GM18870 (cell line): Measurements from ENCODE around the gene ERC1.
"Not testable (repeated sequence)": the region's sequence is repeated elsewhere in the genome, so short reads cannot be mapped to it uniquely, and the experiment has no call there.

Experiments
- ATAC-seq: cut with Tn5 transposase; IDR thresholded peaks from one replicate; pipeline ENCODE4 v1.9.1; 2021; ENCODE audit warnings: moderate library complexity; ENCODE audit not compliant: unreplicated experiment

Gene ERC1

GRCh38 chr12:1069846-1070245, 78.8 kb downstream of the ERC1 start:
- ATAC-seq = no peak

DNA sequence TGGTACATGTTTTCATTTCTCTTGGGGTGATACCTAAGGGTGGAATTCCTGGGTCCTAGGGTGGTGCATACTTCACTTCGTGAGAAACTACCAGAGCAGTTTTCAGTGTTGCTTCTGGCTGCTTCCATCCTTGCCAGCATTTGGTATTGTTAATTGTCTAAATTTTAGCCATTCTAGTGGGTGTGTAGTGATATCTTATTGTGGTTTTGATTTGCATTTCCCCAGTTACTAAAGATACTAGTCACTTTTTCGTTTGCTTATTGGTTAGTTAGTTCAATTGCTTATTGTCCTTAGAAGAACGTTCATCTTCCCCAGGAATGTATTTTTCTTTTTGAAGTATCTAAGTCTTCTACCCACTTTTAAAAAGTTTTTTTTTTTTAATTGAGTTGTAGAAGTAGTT, 80.2 kb downstream of the ERC1 start:
- no peak for ATAC-seq

DNA sequence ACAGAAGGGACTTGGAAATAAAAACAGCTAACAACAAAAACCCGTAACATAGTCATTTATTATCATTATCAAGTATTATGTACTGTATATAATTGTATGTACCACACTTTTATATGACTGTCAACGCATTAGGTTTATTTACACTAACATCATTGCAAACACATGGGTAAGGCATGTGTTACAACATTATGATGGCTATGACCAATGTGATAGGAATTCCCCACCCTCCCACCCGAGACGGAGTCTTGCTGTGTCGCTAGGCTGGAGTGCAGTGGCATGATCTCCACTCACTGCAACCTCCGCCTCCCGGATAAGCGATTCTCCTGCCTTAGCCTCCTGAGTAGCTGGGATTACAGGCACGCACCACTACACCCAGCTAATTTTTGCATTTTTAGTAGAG, 82.6 kb downstream of the ERC1 start:
- ATAC-seq = no peak

- no peak for ATAC-seq
Measured at GRCh38 chr12:1077036-1077803, 86.2 kb downstream of the ERC1 start.

DNA sequence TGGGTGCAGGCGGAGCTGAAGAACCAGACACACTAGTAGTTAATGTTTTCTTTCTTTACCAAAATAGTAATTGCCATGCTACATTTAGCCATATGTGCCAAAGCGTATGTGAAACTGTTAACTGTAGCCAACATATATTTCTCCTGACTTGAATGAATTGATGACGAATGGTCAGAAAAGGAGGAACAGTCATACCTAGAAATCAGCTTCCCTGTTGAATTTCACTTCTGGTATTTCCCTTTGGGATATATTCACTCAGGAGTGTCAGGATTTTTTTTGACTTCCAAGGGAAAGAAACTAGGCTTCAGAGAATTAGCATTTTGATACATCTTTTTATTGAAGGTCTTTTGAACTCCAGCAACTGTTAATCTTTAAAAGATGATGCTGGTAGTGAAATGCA, 87.0 kb downstream of the ERC1 start:
- no peak for ATAC-seq

DNA sequence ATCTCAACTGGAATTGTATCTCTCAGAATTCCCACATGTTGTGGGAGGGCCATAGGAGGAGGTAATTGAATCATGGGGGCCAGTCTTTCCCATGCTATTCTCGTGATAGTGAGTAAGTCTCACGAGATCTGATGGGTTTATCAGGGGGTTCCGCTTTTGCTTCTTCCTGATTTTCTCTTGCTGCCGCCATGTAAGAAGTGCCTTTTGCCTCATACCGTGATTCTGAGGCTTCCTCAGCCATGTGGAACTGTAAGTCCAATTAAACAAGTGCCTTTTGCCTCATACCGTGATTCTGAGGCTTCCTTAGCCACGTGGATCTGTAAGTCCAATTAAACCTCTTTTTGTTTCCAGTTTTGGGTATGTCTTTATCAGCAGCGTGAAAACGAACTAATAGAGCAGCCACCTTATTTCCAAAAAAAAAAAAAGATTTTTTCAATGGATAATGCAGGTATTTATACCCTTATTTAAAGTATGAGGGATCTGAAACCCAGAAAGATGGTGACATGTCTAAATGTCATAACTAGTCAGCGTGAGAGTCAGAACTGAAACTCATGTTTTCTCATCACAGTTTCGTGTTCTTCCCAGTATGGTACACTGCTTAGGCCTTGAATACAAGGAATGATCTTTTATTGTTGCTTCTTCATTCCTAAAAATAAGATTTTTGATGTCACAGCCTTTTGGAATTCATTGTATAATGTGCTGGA, 89.6 kb downstream of the ERC1 start:
- no peak for ATAC-seq

- no peak for ATAC-seq
Measured at GRCh38 chr12:1083151-1083888, 92.3 kb downstream of the ERC1 start.

- no peak for ATAC-seq
Measured at GRCh38 chr12:1083889-1084262, 92.9 kb downstream of the ERC1 start.

DNA sequence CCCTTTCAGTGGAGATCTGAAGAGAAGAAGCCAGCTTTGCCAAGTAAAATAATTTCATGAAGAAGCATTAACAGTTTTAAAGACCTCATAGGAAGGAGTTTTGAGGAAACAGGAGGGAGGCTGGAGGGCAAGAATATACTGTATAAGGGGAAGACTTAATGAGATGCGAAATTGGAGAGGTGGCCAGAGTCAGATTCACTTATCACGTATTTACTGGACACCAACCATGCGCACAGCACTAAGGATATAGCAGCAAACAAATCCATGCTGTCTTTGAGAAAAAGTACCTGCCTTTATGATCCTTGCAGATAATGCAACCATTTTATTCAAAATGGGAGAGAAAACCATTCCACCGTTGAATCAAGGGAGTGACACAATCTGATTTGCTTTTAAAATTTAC, 100.3 kb downstream of the ERC1 start:
- no peak for ATAC-seq

DNA sequence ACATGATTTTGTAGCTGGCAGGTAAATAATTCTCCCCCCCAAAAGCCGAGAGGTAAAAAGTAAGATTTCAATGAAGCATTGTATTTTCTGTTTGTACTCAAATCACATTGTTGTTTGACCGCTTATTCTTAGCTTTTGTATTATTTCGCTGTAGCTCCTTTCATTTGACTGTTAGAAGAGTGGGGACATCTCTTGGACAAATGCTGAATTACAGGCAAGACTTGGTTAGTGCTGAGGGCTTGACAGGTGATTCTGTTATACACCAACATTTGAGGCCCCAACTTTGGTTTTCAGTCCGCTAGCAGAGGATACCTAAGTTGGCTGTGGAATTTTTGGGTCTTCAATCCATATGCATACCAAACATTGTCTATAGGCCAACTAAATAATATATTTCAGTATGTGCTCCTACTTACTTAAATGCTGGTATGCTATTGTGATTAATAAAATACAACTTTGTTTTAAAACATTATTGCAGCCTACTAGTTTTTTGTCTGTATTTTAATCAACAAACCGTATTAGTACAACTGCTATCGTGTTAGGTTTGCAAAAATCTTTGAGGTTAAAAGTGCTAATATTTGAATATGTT, 102.2 kb downstream of the ERC1 start:
- no peak for ATAC-seq

DNA sequence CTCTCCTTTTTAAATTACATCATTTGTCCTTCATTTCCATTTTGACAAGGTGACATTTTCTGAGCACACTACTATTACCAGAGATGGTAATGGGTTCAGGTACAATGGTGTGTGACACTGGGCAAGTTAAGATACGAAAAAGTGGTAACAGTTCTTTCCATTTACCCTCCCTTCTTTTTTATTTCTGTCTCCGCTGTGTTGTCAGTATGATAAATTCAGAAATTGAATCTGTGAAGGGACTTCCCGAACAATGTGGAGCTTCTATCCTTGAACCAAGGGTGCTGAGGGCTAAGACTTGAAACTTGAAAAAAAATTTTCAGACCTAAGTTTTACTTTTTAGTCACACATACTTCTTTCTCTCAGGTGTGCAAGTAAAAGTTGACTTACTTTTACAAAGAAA, 103.7 kb downstream of the ERC1 start:
- no peak for ATAC-seq

DNA sequence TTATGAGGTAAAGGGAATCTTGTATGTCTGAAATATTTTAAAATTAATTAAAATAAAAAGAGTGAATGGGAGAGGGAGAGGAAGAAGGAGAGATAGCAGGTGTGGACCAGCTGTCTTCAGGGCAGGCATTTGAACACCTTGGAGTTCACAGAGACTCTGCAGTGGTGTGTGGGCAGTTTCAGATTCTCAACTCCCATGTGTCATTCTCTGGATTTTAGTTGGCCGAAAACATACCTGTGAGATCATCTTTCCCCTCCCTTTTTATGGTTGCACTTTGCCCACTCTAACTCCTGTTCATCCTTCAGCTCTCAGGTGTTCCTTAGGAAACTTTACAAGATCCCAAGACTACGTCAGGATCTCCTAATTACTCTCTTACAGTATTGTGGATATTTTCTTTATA, 108.1 kb downstream of the ERC1 start:
- no peak for ATAC-seq

GRCh38 chr12:1099618-1100017, 108.6 kb downstream of the ERC1 start:
- ATAC-seq = not testable (repeated sequence)

- no peak for ATAC-seq
Measured at GRCh38 chr12:1102115-1102514, 111.1 kb downstream of the ERC1 start.

DNA sequence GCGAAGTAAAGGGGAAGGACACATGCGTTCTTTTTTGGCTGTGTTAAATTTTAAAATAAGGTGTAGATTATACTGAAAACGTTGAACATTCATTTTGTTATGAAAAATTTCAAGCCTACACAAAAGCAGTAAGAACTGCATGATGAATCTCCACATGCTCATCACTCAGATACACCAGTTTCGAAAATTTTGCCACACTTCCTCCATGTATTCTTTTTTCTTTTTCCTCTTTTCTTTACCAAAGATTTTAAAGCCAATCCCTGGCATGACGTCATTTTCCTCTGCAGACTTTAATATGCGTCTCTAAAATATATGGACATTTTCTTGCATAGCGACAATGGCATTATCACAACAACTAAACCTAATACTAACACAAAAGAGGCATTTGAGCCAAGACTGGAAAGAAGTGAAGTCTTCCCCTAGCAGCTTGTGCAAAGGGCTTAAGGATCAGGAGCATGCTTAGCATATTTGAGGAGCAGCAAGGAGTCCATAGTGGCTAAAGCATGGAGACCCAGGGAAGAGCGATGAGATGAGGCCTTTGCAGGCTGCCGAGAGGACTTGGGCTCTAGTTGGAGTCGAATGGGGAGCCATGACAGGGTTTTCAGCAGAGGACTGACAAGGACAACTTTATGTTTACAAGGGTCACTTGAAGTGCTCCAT, 111.9 kb downstream of the ERC1 start:
- no peak for ATAC-seq

- ATAC-seq = no peak
Measured at GRCh38 chr12:1103632-1104031, 112.6 kb downstream of the ERC1 start.

GRCh38 chr12:1104088-1104800, 113.2 kb downstream of the ERC1 start:
- ATAC-seq = no peak

- no peak for ATAC-seq
Measured at GRCh38 chr12:1107669-1108068, 116.6 kb downstream of the ERC1 start.

GRCh38 chr12:1108276-1108675, 117.3 kb downstream of the ERC1 start:
- no peak for ATAC-seq

DNA sequence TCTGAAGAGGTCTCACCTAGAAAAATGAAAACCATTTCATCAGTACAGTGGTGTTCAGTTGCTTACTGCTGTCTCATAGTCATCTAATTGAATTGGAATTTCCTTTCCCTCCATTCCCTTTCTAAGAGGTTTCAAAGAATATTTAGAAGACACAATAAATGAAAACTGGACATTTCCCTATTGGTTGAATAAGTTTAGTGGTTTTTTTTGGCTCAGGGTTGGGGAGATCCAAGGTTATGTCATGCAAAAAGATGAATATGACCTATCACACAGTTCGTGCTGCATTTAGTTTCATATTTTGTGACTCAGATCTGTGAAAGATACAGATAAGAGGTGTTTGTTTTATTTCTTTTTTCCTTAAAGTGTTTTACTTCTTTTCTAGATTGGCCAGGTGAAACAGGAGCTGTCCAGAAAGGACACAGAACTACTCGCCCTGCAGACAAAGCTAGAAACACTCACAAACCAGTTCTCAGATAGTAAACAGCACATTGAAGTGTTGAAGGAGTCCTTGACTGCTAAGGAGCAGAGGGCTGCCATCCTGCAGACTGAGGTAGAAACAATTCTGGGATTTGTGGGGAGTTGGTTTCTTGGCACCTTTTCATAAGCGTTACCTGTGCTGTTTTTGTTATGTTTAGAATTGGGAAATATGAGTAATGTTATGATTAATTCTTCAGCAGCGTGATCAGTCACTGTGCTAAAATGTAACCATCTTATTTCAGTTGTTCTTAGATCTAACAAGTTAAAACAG, 124.6 kb downstream of the ERC1 start:
- ATAC-seq = no peak
